HPDE6-E6E7 (cell line): Measurements from ENCODE around the gene ENPP6.
"Not testable (repeated sequence)": the region's sequence is repeated elsewhere in the genome, so short reads cannot be mapped to it uniquely, and the experiment has no call there.

Source experiments
- DNase-seq: peaks from one replicate; pipeline ENCODE4 v3.0.0; 2011; ENCODE audit warnings: missing footprints; ENCODE audit errors: extremely low spot score

Gene ENPP6

GRCh38 chr4:184059099-184059498 lies 158.6 kb downstream of the ENPP6 start:
- no peak for DNase-seq

- no peak for DNase-seq
Observed at GRCh38 chr4:184058026-184058425, 159.6 kb downstream of the ENPP6 start.

GRCh38 chr4:184056877-184057276 lies 160.8 kb downstream of the ENPP6 start:
- DNase-seq = no peak

- DNase-seq = no peak
Observed at GRCh38 chr4:184053434-184053833, 164.2 kb downstream of the ENPP6 start.

- no peak for DNase-seq
Observed at GRCh38 chr4:184052616-184053015, 165.1 kb downstream of the ENPP6 start.

- DNase-seq = not testable (repeated sequence)
Observed at GRCh38 chr4:184051262-184051661, 166.4 kb downstream of the ENPP6 start.

GRCh38 chr4:184046148-184046547 lies 171.5 kb downstream of the ENPP6 start:
- no peak for DNase-seq

GRCh38 chr4:184041156-184041555 lies 176.5 kb downstream of the ENPP6 start:
- DNase-seq = no peak

- no peak for DNase-seq
Observed at GRCh38 chr4:184039963-184040383, 177.7 kb downstream of the ENPP6 start.
